MM.1S (cell line): Measurements from ENCODE around the gene BCL6.

Source experiments
- EZH2 ChIP-seq: fragments of 300-600 bp; sonication (generic); optimal IDR thresholded peaks from 2 replicates; pipeline ENCODE3; 2017; ENCODE audit warnings: low read depth, mild to moderate bottlenecking, antibody characterized with exemption, low read length, mixed read lengths
- EZH2phosphoT487 ChIP-seq: fragments of 300-600 bp; sonication (generic); IDR thresholded peaks from 2 replicates; pipeline ENCODE4 v1.6.1; 2018; ENCODE audit warnings: antibody characterized with exemption, low read length
- TF ChIP-seq, protein P1 (sequence below): fragments of 300-600 bp; sonication (generic); IDR thresholded peaks from 2 replicates; pipeline ENCODE4 v1.5.1; 2016; ENCODE audit warnings: antibody characterized with exemption, low read length, mixed read lengths

DNA sequence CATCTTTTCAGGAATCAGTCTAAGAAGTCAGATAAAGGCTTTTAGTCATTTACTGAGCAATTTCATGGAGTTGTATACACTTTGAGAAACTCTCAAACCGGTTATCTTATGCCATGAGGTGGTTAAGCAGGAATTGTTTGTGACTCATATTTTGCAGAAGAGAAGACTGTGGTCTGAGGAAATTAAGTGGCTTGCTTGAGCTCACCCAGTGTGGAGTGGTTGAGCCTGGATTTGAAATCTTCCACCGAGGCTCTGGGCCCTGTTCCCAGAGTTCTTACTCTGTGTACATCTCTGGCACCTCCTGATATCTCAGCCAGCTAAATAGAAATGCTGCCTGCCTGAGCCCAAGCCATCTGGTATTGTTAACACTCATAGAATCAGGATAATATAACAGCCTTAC lies 37.8 kb upstream of the BCL6 start:
- TF ChIP-seq, protein P1, sequence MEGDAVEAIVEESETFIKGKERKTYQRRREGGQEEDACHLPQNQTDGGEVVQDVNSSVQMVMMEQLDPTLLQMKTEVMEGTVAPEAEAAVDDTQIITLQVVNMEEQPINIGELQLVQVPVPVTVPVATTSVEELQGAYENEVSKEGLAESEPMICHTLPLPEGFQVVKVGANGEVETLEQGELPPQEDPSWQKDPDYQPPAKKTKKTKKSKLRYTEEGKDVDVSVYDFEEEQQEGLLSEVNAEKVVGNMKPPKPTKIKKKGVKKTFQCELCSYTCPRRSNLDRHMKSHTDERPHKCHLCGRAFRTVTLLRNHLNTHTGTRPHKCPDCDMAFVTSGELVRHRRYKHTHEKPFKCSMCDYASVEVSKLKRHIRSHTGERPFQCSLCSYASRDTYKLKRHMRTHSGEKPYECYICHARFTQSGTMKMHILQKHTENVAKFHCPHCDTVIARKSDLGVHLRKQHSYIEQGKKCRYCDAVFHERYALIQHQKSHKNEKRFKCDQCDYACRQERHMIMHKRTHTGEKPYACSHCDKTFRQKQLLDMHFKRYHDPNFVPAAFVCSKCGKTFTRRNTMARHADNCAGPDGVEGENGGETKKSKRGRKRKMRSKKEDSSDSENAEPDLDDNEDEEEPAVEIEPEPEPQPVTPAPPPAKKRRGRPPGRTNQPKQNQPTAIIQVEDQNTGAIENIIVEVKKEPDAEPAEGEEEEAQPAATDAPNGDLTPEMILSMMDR, result no peak
- TF ChIP-seq EZH2phosphoT487 (no peak), EZH2 (no peak)
